A673 (cell line): ENCODE data around the gene ANXA4. TPM values are rescaled to one million over a fixed set of nuclear protein-coding genes. Genes with fewer than 3 reads are reported as not detected.

Experiments
- BruUV-seq: library from RNA; stranded (reverse); fragments of 400-500 nt; replicated peaks from 2 replicates; lab custom pipeline; 2021; lab: Mats Ljungman, UMichigan
- CTCF ChIA-PET: fragments of 300-600 bp; sonication (Branson Sonifier 250); formaldehyde crosslinking; loops from one replicate; lab custom pipeline; 2022; ENCODE audit warnings: antibody characterized with exemption; lab: Charles Lee
- POLR2A ChIA-PET: fragments of 300-600 bp; sonication (Branson Sonifier 250); formaldehyde crosslinking; loops from one replicate; lab custom pipeline; 2022; ENCODE audit warnings: antibody characterized with exemption; ENCODE audit not compliant: low non-redundant PET; lab: Charles Lee
- DNase-seq: peaks from one replicate; pipeline ENCODE4 v3.0.0-alpha.2; 2015; ENCODE audit warnings: low spot score
- H3K27ac ChIP-seq: fragments of 200-600 bp; sonication (generic); 2 replicates; pipeline ENCODE4 v1.5.1; 2016; ENCODE audit warnings: mixed run types, low read depth, mild to moderate bottlenecking, mixed read lengths, antibody characterized with exemption, low read length; ENCODE audit not compliant: poor library complexity, severe bottlenecking
- H3K27me3 ChIP-seq: fragments of 200-600 bp; sonication (generic); replicated peaks from 2 replicates; pipeline ENCODE4 v1.6.1; 2017; ENCODE audit warnings: mixed run types, low read depth, mild to moderate bottlenecking, mixed read lengths, antibody characterized with exemption, low read length; ENCODE audit not compliant: insufficient read depth, poor library complexity
- H3K36me3 ChIP-seq: fragments of 200-600 bp; sonication (generic); 2 replicates; pipeline ENCODE4 v1.6.1; 2016; ENCODE audit warnings: mixed run types, mild to moderate bottlenecking, mixed read lengths, antibody characterized with exemption, low read length; ENCODE audit not compliant: insufficient read depth, poor library complexity, severe bottlenecking
- H3K4me1 ChIP-seq: fragments of 200-600 bp; sonication (generic); 2 replicates; pipeline ENCODE4 v1.6.1; 2017; ENCODE audit warnings: mixed run types, mild to moderate bottlenecking, mixed read lengths, antibody characterized with exemption, low read length; ENCODE audit not compliant: insufficient read depth, poor library complexity, severe bottlenecking
- H3K4me3 ChIP-seq: fragments of 200-600 bp; sonication (generic); 2 replicates; pipeline ENCODE4 v1.5.1; 2016; ENCODE audit warnings: low read depth, mixed run types, mild to moderate bottlenecking, mixed read lengths, low read length; ENCODE audit not compliant: poor library complexity, severe bottlenecking
- H3K9me3 ChIP-seq: fragments of 200-600 bp; sonication (generic); 2 replicates; pipeline ENCODE4 v1.6.1; 2016; ENCODE audit warnings: mixed run types, low read depth, mild to moderate bottlenecking, mixed read lengths, antibody characterized with exemption, low read length; ENCODE audit not compliant: poor library complexity, severe bottlenecking
- CTCF ChIP-seq: fragments of 300-800, 200-600 bp; sonication (generic); conservative IDR thresholded peaks from 2 replicates; pipeline ENCODE4 v1.5.1; 2017; ENCODE audit warnings: low read depth, mild to moderate bottlenecking, antibody characterized with exemption, low read length, moderate library complexity, mixed read lengths
- EZH2 ChIP-seq: fragments of 200-600 bp; sonication (generic); IDR thresholded peaks from 2 replicates; pipeline ENCODE4 v1.6.1; 2017; ENCODE audit warnings: borderline replicate concordance, low read depth, mild to moderate bottlenecking, mixed read lengths, antibody characterized with exemption, low read length; ENCODE audit not compliant: poor library complexity, severe bottlenecking
- intact Hi-C: fragments of 100-400 bp; cut with micrococcal nuclease; formaldehyde crosslinking; loops from one replicate; pipeline ENCODE4 v1.10.0; 2022; ENCODE audit not compliant: unreplicated experiment
- total RNA-seq: library from RNA; stranded (reverse); gene quantifications from 2 replicates; pipeline ENCODE4 v1.2.3, GENCODE V29; 2021

Gene ANXA4
- total RNA-seq, 1 experiment from 2014 or later = 5.1 TPM

- DNase-seq = no peak
- Histone ChIP-seq H3K36me3 (no peaks in the 10 kb centered on the region), H3K4me3 (no peak overlapping the region), H3K9me3 (no peaks in the 10 kb centered on the region), H3K27me3 (no peaks in the 10 kb centered on the region), H3K4me1 (no peaks in the 10 kb centered on the region), H3K27ac (no peak overlapping the region)
- ChIA-PET POLR2A (interaction anchor here (0.6 kb wide), 1 partner anchor 11 kb away, joined by 4 read pairs; no protein-coding TSS in a partner anchor), CTCF (no interaction called here)
- intact Hi-C loops = no loop called here
- no TSS peak for BruUV-seq
- TF ChIP-seq EZH2 (no peak), CTCF (no peak)
Observed at GRCh38 chr2:69810550-69810949, 68.6 kb downstream of the ANXA4 start.

GRCh38 chr2:69811018-69811417 is 69.1 kb downstream of the ANXA4 start:
- DNase-seq = no peak
- H3K27ac ChIP-seq = no peak overlapping the region
- H3K27me3 ChIP-seq = no peaks in the 10 kb centered on the region
- no peak for TF ChIP-seq CTCF
- TF ChIP-seq EZH2 = no peak
- H3K36me3 ChIP-seq = no peaks in the 10 kb centered on the region
- intact Hi-C loops = no loop called here
- BruUV-seq = no TSS peak
- no peaks in the 10 kb centered on the region for H3K9me3 ChIP-seq
- ChIA-PET POLR2A (no interaction called here), CTCF (no interaction called here)
- no peaks in the 10 kb centered on the region for H3K4me1 ChIP-seq
- no peak overlapping the region for H3K4me3 ChIP-seq

GRCh38 chr2:69811591-69811990 is 69.7 kb downstream of the ANXA4 start:
- no peaks in the 10 kb centered on the region for H3K4me1 ChIP-seq
- no peak overlapping the region for H3K4me3 ChIP-seq
- ChIA-PET CTCF (no interaction called here), POLR2A (interaction anchor here (0.5 kb wide), 1 partner anchor 60 kb away, joined by 4 read pairs; no protein-coding TSS in a partner anchor)
- no peaks in the 10 kb centered on the region for H3K9me3 ChIP-seq
- H3K36me3 ChIP-seq = no peaks in the 10 kb centered on the region
- H3K27ac ChIP-seq = no peak overlapping the region
- BruUV-seq = no TSS peak
- H3K27me3 ChIP-seq = no peaks in the 10 kb centered on the region
- no peak for DNase-seq
- intact Hi-C loops = no loop called here
- no peak for TF ChIP-seq EZH2

GRCh38 chr2:69815717-69816116 is 73.8 kb downstream of the ANXA4 start:
- no peak for DNase-seq
- H3K4me3 ChIP-seq = no peak overlapping the region
- no peaks in the 10 kb centered on the region for H3K36me3 ChIP-seq
- ChIA-PET POLR2A (no interaction called here), CTCF (interaction anchor here (5.8 kb wide), 1 partner anchor 91 kb away, joined by 108 read pairs; no protein-coding TSS in a partner anchor)
- no peak for TF ChIP-seq EZH2
- no peak for TF ChIP-seq CTCF
- H3K4me1 ChIP-seq = peaks cover 6% of the 10 kb centered on the region
- no peaks in the 10 kb centered on the region for H3K9me3 ChIP-seq
- intact Hi-C loops = loop anchor here (5.0 kb wide), 1 partner anchor 73 kb away; the partner anchor contains the start of gene ANXA4
- H3K27ac ChIP-seq = no peak overlapping the region
- BruUV-seq = no TSS peak
- no peaks in the 10 kb centered on the region for H3K27me3 ChIP-seq
